GM19395 (cell line): Measurements from ENCODE around the gene LPO.
A peak's percentile ranks its signal among the peaks of the same experiment; 100 is the strongest.

Source experiments
- ATAC-seq: cut with Tn5 transposase; IDR thresholded peaks from one replicate; pipeline ENCODE4 v1.9.1; 2021; ENCODE audit warnings: mild to moderate bottlenecking, moderate library complexity; ENCODE audit not compliant: unreplicated experiment

Gene LPO

DNA sequence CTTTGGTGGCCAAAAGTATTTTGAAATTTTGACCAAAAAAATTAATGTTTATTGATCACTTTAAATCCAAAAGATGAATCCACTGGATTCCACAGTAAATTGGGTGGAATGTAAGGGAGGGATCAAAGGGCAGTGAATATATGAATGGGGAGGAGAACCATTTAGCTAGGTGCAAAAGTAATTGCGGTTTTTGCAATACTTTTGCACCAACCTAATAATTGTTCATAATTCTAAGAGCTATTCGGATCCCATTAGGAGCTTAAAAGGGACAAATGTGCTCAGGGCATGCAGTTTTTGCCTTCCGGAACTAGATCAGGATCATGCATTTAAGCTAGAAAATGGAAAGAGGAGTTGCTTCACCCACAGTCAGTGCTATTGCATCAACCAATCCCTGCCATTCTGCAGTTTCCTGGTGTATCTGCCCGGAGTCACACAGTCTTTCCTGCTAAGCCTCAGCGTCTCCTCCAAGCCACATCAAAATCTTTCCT lies at the start of gene LPO:
Gene LPO (plus strand): TSS at position 438 of the 488 bp plus-strand sequence. CDS start 4,396 bp downstream, outside the sequence.
- ATAC-seq: no peak

- no peak for ATAC-seq
Measured at GRCh38 chr17:58189436-58190146, 48.8 kb upstream of the LPO start.

DNA sequence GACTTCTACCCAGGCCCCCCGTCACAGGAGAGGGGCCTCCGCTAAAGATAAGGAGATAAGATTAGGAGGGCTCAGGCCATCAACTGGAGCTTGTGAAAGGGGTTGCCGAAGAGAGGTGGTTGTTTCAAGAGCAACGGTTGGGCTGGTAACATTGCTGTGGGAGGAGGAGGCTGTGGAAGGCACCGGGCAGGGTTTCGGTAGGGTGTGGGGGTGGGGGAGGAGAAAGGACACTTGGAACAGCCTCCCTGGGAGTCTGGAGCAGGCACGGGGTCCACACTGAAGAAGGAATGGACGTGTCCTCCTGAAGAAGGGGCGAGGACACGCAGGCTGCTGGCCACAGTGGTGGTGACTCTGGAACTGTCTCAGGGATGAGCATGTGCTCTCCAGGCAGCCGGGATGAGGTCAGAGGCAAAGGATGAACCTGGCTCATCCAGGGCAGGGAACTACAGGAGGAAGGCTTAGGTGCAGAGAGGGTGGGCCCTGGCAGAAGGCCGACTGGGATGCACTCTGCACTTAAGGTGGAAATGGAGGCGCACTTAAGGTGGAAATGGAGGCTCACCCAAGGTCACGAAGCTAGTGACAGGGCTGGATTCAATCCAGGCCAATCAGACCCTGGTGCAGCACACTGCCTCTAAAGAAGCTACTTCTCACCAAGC lies 47.0 kb upstream of the LPO start:
- ATAC-seq: no peak

DNA sequence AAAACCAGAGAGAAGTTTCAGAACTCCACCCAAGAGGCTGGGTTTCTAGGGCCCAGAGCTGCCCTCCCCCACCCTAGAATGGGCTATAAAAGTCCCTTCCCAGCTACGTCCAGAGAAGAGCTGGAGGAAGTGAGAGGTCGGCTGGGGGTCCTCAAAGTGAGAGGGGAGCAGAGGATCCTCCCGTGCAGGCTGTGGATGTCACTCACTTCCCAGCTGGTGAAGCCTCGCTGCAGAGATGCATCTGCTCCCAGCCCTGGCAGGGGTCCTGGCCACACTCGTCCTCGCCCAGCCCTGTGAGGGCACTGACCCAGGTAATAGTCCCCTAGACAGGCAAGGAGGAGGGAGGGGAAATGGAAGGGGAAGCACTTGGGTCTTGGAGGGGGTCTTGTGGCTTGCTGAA lies 45.8 kb upstream of the LPO start, which contains the start of gene EPX:
Gene EPX (plus strand): TSS at position 115 of the 400 bp plus-strand sequence. CDS start 121 bp downstream, at position 236.
- ATAC-seq: no peak

DNA sequence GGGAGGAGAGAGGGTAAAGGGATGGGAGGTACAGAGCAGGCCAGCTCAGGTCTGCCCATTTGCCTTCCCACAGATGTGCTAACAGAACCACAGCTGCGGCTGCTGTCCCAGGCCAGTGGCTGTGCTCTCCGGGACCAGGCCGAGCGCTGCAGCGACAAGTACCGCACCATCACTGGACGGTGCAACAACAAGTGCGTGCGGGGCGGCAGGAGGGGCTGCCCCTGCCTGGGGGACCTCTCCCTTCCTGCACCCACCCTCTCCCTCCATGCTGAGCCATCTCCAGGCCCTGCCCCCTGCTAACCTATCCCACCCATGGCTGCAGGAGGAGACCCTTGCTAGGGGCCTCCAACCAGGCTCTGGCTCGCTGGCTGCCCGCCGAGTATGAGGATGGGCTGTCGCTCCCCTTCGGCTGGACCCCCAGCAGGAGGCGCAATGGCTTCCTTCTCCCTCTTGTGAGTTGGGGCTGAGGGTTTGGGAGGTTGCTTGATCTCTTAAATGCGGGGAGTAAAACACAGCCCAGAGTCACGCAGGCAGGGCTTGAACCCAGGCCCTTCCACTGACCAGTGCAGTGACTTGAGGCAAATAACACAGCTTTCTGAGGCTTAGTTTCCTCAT lies 44.6 kb upstream of the LPO start:
- ATAC-seq: no peak

DNA sequence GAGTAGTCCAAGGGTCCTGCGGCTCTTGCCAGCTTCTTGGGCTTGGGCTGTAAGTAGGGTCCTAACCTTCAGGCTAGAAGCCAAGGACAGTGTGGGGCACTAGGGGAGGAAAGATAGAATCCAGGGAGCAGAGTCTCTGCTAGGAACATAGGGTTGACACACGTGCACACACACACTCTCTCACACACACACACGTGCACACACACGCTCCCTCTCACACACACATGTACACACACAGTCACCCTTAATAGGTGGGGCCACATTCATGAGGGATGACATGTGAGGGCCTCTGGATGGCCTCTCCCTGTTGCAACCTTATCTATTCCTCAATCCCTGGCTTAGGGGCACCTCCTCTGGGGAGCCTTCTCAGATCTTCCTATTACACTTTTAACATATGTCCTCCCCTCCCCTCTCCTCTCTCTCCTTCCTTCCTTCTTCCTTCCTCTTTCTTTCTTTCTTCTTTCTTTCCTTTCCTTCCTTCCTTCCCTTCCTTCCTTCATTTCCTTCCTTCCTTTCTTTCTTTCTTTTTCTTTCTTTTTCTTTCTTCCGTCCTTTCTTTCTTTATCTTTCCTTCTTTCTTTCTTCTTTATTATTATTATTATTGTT lies 42.8 kb upstream of the LPO start:
- ATAC-seq: no peak

DNA sequence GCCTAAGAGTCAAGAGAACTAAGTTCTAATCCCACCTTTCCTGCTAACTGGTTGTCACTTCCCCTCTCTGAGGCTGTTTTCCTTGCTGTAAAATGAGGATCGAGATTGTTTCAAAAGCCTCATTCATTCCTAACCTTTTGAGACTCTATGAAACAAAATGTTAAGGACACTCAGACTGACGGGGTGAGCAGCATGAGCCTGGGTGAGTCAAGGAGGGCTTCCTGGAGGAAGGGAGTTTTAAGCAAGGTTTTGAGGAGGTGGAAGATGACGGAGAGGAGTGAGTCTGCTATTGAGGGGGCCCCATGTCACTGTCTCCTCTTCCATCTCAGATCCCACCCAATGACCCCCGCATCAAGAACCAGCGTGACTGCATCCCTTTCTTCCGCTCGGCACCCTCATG lies 41.8 kb upstream of the LPO start:
- ATAC-seq: no peak

DNA sequence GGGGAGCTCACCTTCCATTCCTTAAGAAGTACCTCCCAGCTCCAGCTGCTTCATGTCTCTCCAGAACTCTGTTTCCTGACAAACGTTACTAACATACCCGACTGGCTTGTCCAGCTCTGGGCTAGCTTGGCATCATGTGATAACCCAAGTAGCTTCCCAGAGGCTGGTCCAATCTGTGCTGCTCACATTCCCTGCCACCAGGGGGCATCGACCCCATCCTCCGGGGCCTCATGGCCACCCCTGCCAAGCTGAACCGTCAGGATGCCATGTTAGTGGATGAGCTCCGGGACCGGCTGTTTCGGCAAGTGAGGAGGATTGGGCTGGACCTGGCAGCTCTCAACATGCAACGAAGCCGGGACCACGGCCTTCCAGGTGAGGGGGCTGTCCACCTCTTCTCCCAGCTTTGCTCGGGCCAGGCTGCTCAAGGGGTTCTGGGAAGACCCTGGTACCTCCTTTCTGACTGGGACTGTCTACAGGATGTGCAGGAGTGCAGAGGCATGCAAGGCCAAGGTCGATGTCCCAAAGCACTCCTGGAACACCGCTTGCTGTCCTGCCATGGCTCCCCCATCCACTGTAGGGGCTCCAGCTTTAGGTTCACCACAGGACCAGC lies 38.3 kb upstream of the LPO start:
- no peak for ATAC-seq

DNA sequence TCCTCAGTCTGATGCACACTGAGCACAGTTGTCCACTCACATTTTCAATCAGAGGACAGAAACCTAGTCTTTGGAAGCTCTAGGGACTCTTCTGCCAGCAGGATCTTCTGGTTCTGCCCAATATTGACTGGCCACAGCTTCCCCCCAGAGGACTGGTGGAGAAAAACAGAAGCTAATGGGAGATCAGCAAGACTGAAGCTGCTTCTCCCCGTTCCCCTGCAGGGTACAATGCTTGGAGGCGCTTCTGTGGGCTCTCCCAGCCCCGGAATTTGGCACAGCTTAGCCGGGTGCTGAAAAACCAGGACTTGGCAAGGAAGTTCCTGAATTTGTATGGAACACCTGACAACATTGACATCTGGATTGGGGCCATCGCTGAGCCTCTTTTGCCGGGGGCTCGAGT lies 35.5 kb upstream of the LPO start:
- no peak for ATAC-seq

DNA sequence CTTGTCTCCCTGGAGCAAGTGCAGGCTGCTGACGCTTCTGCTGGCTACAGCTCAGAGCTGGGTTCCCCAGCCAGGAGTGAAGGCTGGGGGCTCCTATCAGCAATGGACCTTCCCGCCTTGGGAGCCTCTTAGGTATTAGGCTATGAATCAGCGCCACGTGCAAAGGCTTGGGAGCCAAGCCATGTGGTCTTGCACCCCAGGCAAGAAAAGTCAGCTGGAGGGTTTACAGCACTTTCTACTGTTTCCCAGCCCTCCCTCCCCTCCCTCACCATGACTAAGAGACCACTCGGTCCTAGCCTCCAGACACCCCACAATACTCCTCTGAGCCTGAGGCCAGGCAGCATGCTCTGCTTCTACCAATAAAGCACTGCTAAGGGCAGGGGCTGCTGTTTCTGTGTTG lies 33.6 kb upstream of the LPO start:
- no peak for ATAC-seq

DNA sequence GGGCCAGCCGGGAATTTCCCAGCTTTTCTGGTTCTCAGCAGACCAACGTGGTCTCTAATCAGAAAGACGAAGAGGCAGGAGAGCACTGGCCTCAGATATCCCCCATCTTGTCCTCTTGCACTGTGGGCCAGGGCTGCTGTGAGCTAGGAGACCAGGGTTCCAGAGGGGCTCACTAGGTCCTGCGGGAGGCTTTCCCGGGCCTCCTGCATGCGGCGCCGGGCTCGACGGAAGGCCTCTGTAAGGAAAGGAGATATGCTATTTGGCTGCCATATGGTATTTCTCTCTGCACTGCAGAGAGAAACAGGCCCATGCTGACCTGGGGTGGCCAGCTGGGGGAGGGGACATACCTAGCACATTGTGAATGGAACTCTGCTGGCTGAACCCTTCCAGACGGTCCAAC lies 32.4 kb upstream of the LPO start:
- ATAC-seq: no peak

DNA sequence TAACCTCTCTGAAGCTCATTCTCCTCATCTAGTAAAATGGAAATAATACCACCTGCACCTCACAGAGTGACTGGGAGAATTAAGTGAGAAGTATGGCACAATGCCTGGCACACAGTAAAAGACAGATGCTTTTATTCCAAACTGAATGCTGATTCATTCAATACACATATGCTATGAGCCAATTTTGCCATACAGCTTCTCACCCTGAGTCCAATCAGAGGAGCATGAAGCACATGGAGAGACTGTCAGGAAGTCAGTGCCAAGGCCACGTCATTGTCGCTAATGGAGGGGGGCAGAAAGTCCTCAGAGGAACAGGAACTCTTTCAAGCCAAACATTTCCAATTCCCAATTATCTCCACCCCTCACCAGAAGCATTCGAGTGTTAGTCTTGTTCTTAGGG lies 30.9 kb upstream of the LPO start:
- ATAC-seq: no peak

DNA sequence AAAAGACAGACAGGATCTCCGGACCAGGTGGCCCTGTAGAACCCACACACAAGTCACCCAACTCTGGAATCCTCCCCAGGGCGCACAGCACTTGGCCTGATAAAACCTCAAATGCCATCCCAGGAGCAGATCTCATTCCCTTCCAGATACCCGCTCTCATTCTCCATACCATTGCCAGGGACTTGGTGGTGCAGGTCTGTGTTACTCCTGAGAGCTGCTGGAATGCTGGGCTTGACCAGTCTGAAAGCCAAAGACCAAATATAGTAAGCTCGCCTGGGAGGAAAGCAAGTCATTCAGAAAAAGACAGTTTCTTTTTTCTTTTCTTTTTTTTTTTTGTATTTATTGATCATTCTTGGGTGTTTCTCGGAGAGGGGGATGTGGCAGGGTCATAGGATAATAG lies 30.0 kb upstream of the LPO start:
- ATAC-seq: no peak

GRCh38 chr17:58210922-58211321 lies 27.5 kb upstream of the LPO start:
- no peak for ATAC-seq

DNA sequence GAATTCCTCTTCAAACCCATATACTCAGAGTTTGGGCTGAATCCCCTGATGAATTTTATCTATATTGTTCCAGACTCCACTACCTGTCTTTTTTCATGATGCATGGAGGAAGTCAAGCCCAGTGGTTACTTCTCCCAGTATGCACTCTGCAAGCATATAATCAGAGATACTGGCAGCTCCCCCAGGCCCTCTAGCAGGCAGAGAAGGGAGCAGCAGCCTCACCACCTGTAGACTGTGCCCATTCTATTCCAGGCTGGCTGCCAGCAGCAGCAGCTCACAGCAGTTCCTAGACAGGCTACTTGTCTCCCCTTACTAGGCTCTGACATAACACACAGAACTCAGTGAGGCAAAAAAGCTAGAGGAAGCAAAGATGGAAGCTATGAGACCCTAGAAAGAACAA lies 22.7 kb upstream of the LPO start:
- no peak for ATAC-seq

- ATAC-seq: no peak
Measured at GRCh38 chr17:58217766-58218165, 20.6 kb upstream of the LPO start.

GRCh38 chr17:58219007-58219788 lies 19.2 kb upstream of the LPO start, which contains the start of gene MKS1:
Gene MKS1 (minus strand): TSS chr17:58219255. CDS start chr17:58219230, 25 bp downstream.
- ATAC-seq: peak; percentile 91

- ATAC-seq: no peak
Measured at GRCh38 chr17:58219789-58220183, 18.6 kb upstream of the LPO start.

- no peak for ATAC-seq
Measured at GRCh38 chr17:58224315-58224714, 14.1 kb upstream of the LPO start.

- ATAC-seq: no peak
Measured at GRCh38 chr17:58227733-58228132, 10.7 kb upstream of the LPO start.
